ENCODE measurements around the gene LRRC26. TPM values are rescaled to one million over a fixed set of nuclear protein-coding genes. Genes with fewer than 3 reads are reported as not detected.

The LRRC26 gene
- total RNA-seq, 1 experiment from 2014 or later, result 2.1 TPM

- Mint-ChIP-seq H3K4me3 (no peak overlapping the region), H3K27ac (no peak overlapping the region), H3K27me3 (ENCODE audit: low read depth) (no peaks in the 10 kb centered on the region), H3K36me3 (peaks cover 25% of the 10 kb centered on the region), H3K4me1 (peaks cover 4% of the 10 kb centered on the region), H3K9me3 (no peaks in the 10 kb centered on the region)
- ATAC-seq, result no peak
- no peak for DNase-seq (ENCODE audit: low spot score)
- POLR2A ChIA-PET, result interaction anchor here (0.9 kb wide), 1 partner anchor 11 kb away, joined by 3 read pairs; no protein-coding TSS in a partner anchor
- CTCF ChIA-PET, result interaction anchor here (1.0 kb wide), 1 partner anchor 11 kb away, joined by 3 read pairs; no protein-coding TSS in a partner anchor
- TF ChIP-seq ZNF396 (CRISPR knock-in tag; IDR thresholded peaks at IDR 0.05; ENCODE audit: borderline replicate concordance) (no peak), GRHL2 (CRISPR knock-in tag; IDR thresholded peaks at IDR 0.05; ENCODE audit: insufficient replicate concordance, severe bottlenecking) (no peak), ZNF317 (CRISPR knock-in tag; IDR thresholded peaks at IDR 0.05; ENCODE audit: borderline replicate concordance, low read depth) (no peak), CREB1 (CRISPR knock-in tag; IDR thresholded peaks at IDR 0.05) (no peak)
Observed at GRCh38 chr9:137211532-137211931, 41.7 kb upstream of the LRRC26 start.

GRCh38 chr9:137206602-137207001, 36.8 kb upstream of the LRRC26 start:
- no peak for TF ChIP-seq AR (CRISPR knock-in tag; IDR thresholded peaks at IDR 0.05)
- no peak for TF ChIP-seq CREB1 (CRISPR knock-in tag; IDR thresholded peaks at IDR 0.05)
- no peak for TF ChIP-seq ZNF423 (CRISPR knock-in tag; IDR thresholded peaks at IDR 0.05)
- no peak for TF ChIP-seq NR3C1 (CRISPR knock-in tag; conservative IDR thresholded peaks at IDR 0.05; ENCODE audit: low read depth)
- TF ChIP-seq MXD4 (CRISPR knock-in tag; IDR thresholded peaks at IDR 0.05; ENCODE audit: borderline replicate concordance), result no peak
- TF ChIP-seq SP1 (CRISPR knock-in tag; conservative IDR thresholded peaks at IDR 0.05), result no peak
- no peak for TF ChIP-seq ZBTB43 (CRISPR knock-in tag; IDR thresholded peaks at IDR 0.05)
- Mint-ChIP-seq H3K27ac (peak overlapping the region; percentile 66), H3K4me3 (peak overlapping the region; percentile 97), H3K36me3 (peaks cover 24% of the 10 kb centered on the region), H3K27me3 (ENCODE audit: low read depth) (no peaks in the 10 kb centered on the region), H3K4me1 (peaks cover 27% of the 10 kb centered on the region), H3K9me3 (no peaks in the 10 kb centered on the region)
- ChIA-PET CTCF (interaction anchor here (1.2 kb wide), 1 partner anchor 21 kb away, joined by 4 read pairs; the partner anchor contains the start of gene RNF224), POLR2A (no interaction called here)
- ATAC-seq, result no peak
- no peak for DNase-seq (ENCODE audit: low spot score)

GRCh38 chr9:137205126-137206069, 35.5 kb upstream of the LRRC26 start, which contains the start of the genes NDOR1 and TMEM203:
TSS of gene NDOR1 (plus strand) at chr9:137205700. CDS start at chr9:137205778, 78 bp downstream.
TSS of gene TMEM203 (minus strand) at chr9:137205648. CDS start at chr9:137205414, 234 bp downstream.
- peak; percentile 95 for DNase-seq (ENCODE audit: low spot score)
- Mint-ChIP-seq H3K4me1 (peaks cover 31% of the 10 kb centered on the region), H3K36me3 (peaks cover 24% of the 10 kb centered on the region), H3K27me3 (ENCODE audit: low read depth) (no peaks in the 10 kb centered on the region), H3K4me3 (peak within 1 kb of the TSS; percentile 97), H3K9me3 (no peaks in the 10 kb centered on the region), H3K27ac (peak within 1 kb of the TSS; percentile 82)
- peak; percentile 2; the same call in 1 of the 2 replicates for ATAC-seq
- POLR2A ChIA-PET, result interaction anchor here (1.4 kb wide), 1 partner anchor 17 kb away, joined by 4 read pairs; the partner anchor contains the start of gene SSNA1
- CTCF ChIA-PET, result interaction anchor here (0.9 to 1.8 kb wide), 4 partner anchors 15 to 32 kb away, joined by 3 to 6 read pairs (median 4); partner anchors contain the start of gene SSNA1
- TF ChIP-seq FOXP4 (CRISPR knock-in tag; IDR thresholded peaks at IDR 0.05) (peak; percentile 16), ATF6 (CRISPR knock-in tag; IDR thresholded peaks at IDR 0.05) (no peak), CDX4 (CRISPR knock-in tag; IDR thresholded peaks at IDR 0.05; ENCODE audit: borderline replicate concordance) (no peak), SOX15 (CRISPR knock-in tag; IDR thresholded peaks at IDR 0.05) (no peak), FOXK1 (CRISPR knock-in tag; IDR thresholded peaks at IDR 0.05) (peak; percentile 96), EMX1 (CRISPR knock-in tag; IDR thresholded peaks at IDR 0.05) (no peak), SP1 (CRISPR knock-in tag; conservative IDR thresholded peaks at IDR 0.05) (peak; percentile 95), ZSCAN18 (CRISPR knock-in tag; IDR thresholded peaks at IDR 0.05) (no peak), ZBTB43 (CRISPR knock-in tag; IDR thresholded peaks at IDR 0.05) (peak; percentile 83; the same call in 1 of the 2 replicates)
